Trophoblast cell (in vitro differentiated cells and primary cell): ENCODE data around the gene HECW1.

Source experiments
- DNase-seq, 2 donors: peaks; one replicate each; pipeline ENCODE4 v3.0.0-alpha.2; 2016
- H2AFZ ChIP-seq: 2 replicates; pipeline ENCODE4 v1.6.1; 2013; ENCODE audit warnings: low read length, moderate library complexity, mild to moderate bottlenecking; ENCODE audit not compliant: insufficient read depth, poor library complexity
- H2AK5ac ChIP-seq: 2 replicates; pipeline ENCODE4 v1.6.1; 2013; ENCODE audit warnings: mild to moderate bottlenecking, low read length
- H2BK120ac ChIP-seq: 2 replicates; pipeline ENCODE4 v1.6.1; 2013; ENCODE audit warnings: low read length, mild to moderate bottlenecking, moderate library complexity; ENCODE audit not compliant: insufficient read depth, poor library complexity
- H2BK12ac ChIP-seq: 2 replicates; pipeline ENCODE4 v1.6.1; 2013; ENCODE audit warnings: mild to moderate bottlenecking, low read length, moderate library complexity
- H2BK5ac ChIP-seq: 2 replicates; pipeline ENCODE4 v1.6.1; 2013; ENCODE audit warnings: low read length, low read depth, moderate library complexity, mild to moderate bottlenecking; ENCODE audit not compliant: poor library complexity
- H3K14ac ChIP-seq: 2 replicates; pipeline ENCODE4 v1.6.1; 2013; ENCODE audit warnings: mild to moderate bottlenecking, low read length
- H3K18ac ChIP-seq: 2 replicates; pipeline ENCODE4 v1.6.1; 2013; ENCODE audit warnings: mild to moderate bottlenecking, low read length
- H3K23ac ChIP-seq: 2 replicates; pipeline ENCODE4 v1.6.1; 2013; ENCODE audit warnings: low read length
- H3K27ac ChIP-seq: 2 replicates; pipeline ENCODE4 v1.5.1; 2013; ENCODE audit warnings: low read depth, mild to moderate bottlenecking, inconsistent platforms, low read length, moderate library complexity
- H3K27me3 ChIP-seq: 2 replicates; pipeline ENCODE4 v1.6.1; 2013; ENCODE audit warnings: inconsistent platforms, mild to moderate bottlenecking, low read length, moderate library complexity; ENCODE audit not compliant: insufficient read depth
- H3K36me3 ChIP-seq, 2 experiments: 1 replicate in 1 of 2; 2 replicates in 1 of 2; pipeline ENCODE4 v1.6.1; 2013; ENCODE audit warnings: low read length in 2 of 2, mild to moderate bottlenecking in 2 of 2, moderate library complexity in 1 of 2; ENCODE audit not compliant: insufficient read depth in 2 of 2, control insufficient read depth in 1 of 2
- H3K4ac ChIP-seq: 2 replicates; pipeline ENCODE4 v1.6.1; 2013; ENCODE audit warnings: low read depth, mild to moderate bottlenecking, low read length, moderate library complexity
- H3K4me1 ChIP-seq, 2 experiments: 1 replicate in 1 of 2; 2 replicates in 1 of 2; pipeline ENCODE4 v1.6.1; 2013; ENCODE audit warnings: low read length in 2 of 2, mild to moderate bottlenecking in 2 of 2, moderate library complexity in 1 of 2; ENCODE audit not compliant: insufficient read depth in 2 of 2, control insufficient read depth in 1 of 2
- H3K4me2 ChIP-seq: 2 replicates; pipeline ENCODE4 v1.6.1; 2013; ENCODE audit warnings: inconsistent platforms, mild to moderate bottlenecking, low read length, moderate library complexity
- H3K4me3 ChIP-seq: 2 replicates; pipeline ENCODE4 v1.5.1; 2013; ENCODE audit warnings: mild to moderate bottlenecking, low read depth, low read length, inconsistent platforms
- H3K79me1 ChIP-seq: one replicate; pipeline ENCODE4 v1.6.1; 2013; ENCODE audit warnings: low read length
- H3K79me2 ChIP-seq: 2 replicates; pipeline ENCODE4 v1.6.1; 2013; ENCODE audit warnings: low read length, mild to moderate bottlenecking; ENCODE audit not compliant: control insufficient read depth, insufficient read depth, poor library complexity
- H3K9ac ChIP-seq: 2 replicates; pipeline ENCODE4 v1.6.1; 2013; ENCODE audit warnings: mild to moderate bottlenecking, low read length
- H3K9me3 ChIP-seq: 2 replicates; pipeline ENCODE4 v1.6.1; 2013; ENCODE audit warnings: low read depth, mild to moderate bottlenecking, control low read depth, inconsistent platforms, low read length; ENCODE audit not compliant: insufficient read depth
- H4K12ac ChIP-seq: 2 replicates; pipeline ENCODE4 v1.6.1; 2013; ENCODE audit warnings: low read depth, mild to moderate bottlenecking, low read length, moderate library complexity
- H4K8ac ChIP-seq: 2 replicates; pipeline ENCODE4 v1.6.1; 2013; ENCODE audit warnings: low read depth, mild to moderate bottlenecking, low read length, moderate library complexity
- H4K91ac ChIP-seq: one replicate; pipeline ENCODE4 v1.6.1; 2013; ENCODE audit warnings: low read depth, mild to moderate bottlenecking, low read length, moderate library complexity
- WGBS: extraction: QIAGEN DNeasy Blood & Tissue Kit; methylation state at CpG from one replicate; pipeline ENCODE4 v1.1.7; 2013; ENCODE audit warnings: missing lambda C conversion rate; ENCODE audit not compliant: insufficient read length, insufficient coverage; ENCODE audit errors: extremely low coverage; 5-methylcytosine and 5-hydroxymethylcytosine counted together

The HECW1 gene

DNA sequence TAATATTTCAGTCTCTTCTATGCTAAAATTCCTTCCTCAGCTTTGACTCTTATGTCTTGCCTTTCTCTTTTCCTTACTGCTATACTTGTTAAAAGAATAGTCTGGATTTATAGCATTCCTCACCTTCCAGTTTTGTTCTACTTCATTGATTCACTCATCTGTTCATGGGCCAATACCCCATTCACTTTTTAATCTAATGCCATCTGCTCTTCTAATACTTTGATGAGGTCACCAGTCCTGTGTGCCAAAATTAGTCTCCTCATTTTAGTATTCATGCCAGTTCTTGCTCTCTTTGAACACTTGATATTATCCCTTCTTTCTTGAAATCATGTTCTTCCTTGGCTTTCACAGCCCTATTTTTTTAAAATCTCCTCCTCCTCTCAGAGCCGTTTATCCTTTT, 489.8 kb downstream of the HECW1 start:
- Histone ChIP-seq H2AK5ac (no peak overlapping the region), H3K4me2 (no peak overlapping the region), H3K14ac (no peak overlapping the region), H3K79me1 (no peaks in the 10 kb centered on the region), H3K4ac (no peak overlapping the region), H2BK120ac (no peak overlapping the region), H3K36me3 (peaks cover 1 to 4% of the 10 kb centered on the region in 2 experiments), H2BK5ac (no peak overlapping the region), H4K8ac (no peak overlapping the region), H3K18ac (no peak overlapping the region), H3K4me1 (no peaks in the 10 kb centered on the region), H2BK12ac (no peak overlapping the region), H3K4me3 (no peak overlapping the region), H3K27me3 (no peaks in the 10 kb centered on the region), H2AFZ (no peak overlapping the region), H3K9me3 (no peaks in the 10 kb centered on the region), H3K9ac (no peak overlapping the region), H3K23ac (no peak overlapping the region), H4K12ac (no peak overlapping the region), H3K27ac (no peak overlapping the region), H3K79me2 (no peaks in the 10 kb centered on the region), H4K91ac (no peak overlapping the region)
- WGBS = no CpG with 5 or more reads among the region's 1 CpG
- no peak for DNase-seq

DNA sequence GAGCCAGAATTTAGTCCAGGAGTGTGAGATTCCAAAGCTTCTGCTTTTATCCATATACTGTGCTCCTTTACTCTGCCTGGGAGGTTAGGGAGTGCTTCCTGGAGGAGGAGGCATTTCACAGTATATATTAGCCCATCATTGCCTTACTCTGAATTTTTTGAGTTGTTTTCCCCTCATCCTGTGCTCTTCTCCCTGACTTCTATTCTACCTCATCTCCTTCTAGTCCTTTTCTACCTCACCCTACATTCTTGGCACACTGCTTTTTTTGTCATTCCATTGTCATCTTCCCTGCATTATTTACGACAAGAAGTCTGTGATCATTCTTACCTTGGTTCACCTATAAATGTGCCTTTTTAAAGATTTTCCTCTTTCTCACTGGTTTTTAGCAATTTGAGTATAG, 491.8 kb downstream of the HECW1 start:
- H2AFZ ChIP-seq = no peak overlapping the region
- no peak overlapping the region for H4K12ac ChIP-seq
- H3K36me3 ChIP-seq = peaks cover 2 to 3% of the 10 kb centered on the region in 2 experiments
- H2AK5ac ChIP-seq = no peak overlapping the region
- no peak overlapping the region for H3K14ac ChIP-seq
- H3K4me1 ChIP-seq = no peaks in the 10 kb centered on the region
- H3K27me3 ChIP-seq = no peaks in the 10 kb centered on the region
- no peak overlapping the region for H4K91ac ChIP-seq
- H4K8ac ChIP-seq = no peak overlapping the region
- no peak for DNase-seq
- H2BK12ac ChIP-seq = no peak overlapping the region
- no peak overlapping the region for H3K23ac ChIP-seq
- no peaks in the 10 kb centered on the region for H3K9me3 ChIP-seq
- no peak overlapping the region for H3K4me2 ChIP-seq
- no peak overlapping the region for H3K4me3 ChIP-seq
- no peaks in the 10 kb centered on the region for H3K79me2 ChIP-seq
- no peaks in the 10 kb centered on the region for H3K79me1 ChIP-seq
- no peak overlapping the region for H2BK5ac ChIP-seq
- no peak overlapping the region for H3K18ac ChIP-seq
- no CpG with 5 or more reads among the region's 1 CpG for WGBS
- no peak overlapping the region for H3K9ac ChIP-seq
- H2BK120ac ChIP-seq = no peak overlapping the region
- H3K4ac ChIP-seq = no peak overlapping the region
- H3K27ac ChIP-seq = no peak overlapping the region

DNA sequence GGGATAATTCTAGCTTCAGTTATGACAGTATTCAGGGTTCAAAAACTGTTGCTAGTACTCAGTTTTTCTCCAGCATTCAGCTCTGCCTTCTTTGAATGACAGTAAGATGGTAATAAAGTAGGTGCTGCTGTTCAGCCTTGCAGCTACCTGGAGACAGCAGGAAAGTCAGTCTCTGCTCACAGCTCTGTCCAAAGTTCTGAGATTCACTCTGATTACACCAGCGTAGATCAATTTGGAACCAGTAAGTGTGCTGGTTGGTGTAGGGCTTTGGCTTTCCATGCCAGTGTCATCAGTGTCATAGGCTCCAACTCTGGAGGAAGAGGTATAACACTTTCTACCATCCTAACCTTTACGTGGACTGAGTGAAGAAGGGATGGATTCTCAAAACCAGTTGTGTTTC, 496.6 kb downstream of the HECW1 start:
- Histone ChIP-seq H4K8ac (no peak overlapping the region), H3K4me3 (no peak overlapping the region), H3K4me1 (no peaks in the 10 kb centered on the region), H3K9ac (no peak overlapping the region), H2BK5ac (no peak overlapping the region), H3K79me2 (no peaks in the 10 kb centered on the region), H3K27me3 (no peaks in the 10 kb centered on the region), H2BK120ac (no peak overlapping the region), H3K23ac (peak overlapping the region; percentile 95), H3K18ac (no peak overlapping the region), H3K4me2 (no peak overlapping the region), H3K36me3 (peaks cover 0 to 3% of the 10 kb centered on the region in 2 experiments), H3K79me1 (no peaks in the 10 kb centered on the region), H2BK12ac (no peak overlapping the region), H3K27ac (no peak overlapping the region), H3K4ac (no peak overlapping the region), H3K14ac (no peak overlapping the region), H2AFZ (no peak overlapping the region), H3K9me3 (no peaks in the 10 kb centered on the region), H2AK5ac (no peak overlapping the region), H4K12ac (no peak overlapping the region), H4K91ac (no peak overlapping the region)
- WGBS = no CpG with 5 or more reads among the region's 2 CpGs
- no peak for DNase-seq

DNA sequence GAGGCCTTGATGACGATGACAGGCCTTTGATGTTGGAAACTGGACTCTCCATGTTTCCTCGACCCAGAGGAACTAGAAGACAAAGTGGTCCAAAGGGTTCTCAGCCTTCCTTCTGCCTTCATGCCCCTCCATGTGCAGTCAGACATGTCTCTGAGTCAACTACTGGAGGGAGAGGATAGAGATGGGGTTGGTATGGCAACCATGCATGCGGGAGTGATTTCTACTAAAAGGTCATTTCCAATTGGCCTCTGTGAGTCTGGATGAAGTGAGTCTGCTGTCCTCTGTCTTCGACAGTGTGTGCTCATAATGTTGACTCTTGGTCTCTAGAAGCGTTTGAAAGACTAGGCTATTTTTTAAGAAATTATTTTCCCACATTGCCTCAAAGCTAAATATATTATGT, 499.7 kb downstream of the HECW1 start:
- Histone ChIP-seq H4K8ac (no peak overlapping the region), H2AFZ (no peak overlapping the region), H4K12ac (no peak overlapping the region), H3K9me3 (no peaks in the 10 kb centered on the region), H2BK5ac (no peak overlapping the region), H3K14ac (no peak overlapping the region), H3K18ac (no peak overlapping the region), H3K4me1 (peaks cover 0 to 3% of the 10 kb centered on the region in 2 experiments), H2BK12ac (no peak overlapping the region), H3K27ac (no peak overlapping the region), H3K79me2 (no peaks in the 10 kb centered on the region), H3K4me2 (no peak overlapping the region), H4K91ac (no peak overlapping the region), H3K9ac (no peak overlapping the region), H2AK5ac (no peak overlapping the region), H3K23ac (no peak overlapping the region), H3K27me3 (no peaks in the 10 kb centered on the region), H3K79me1 (no peaks in the 10 kb centered on the region), H3K4me3 (no peak overlapping the region), H3K36me3 (peaks cover 0 to 3% of the 10 kb centered on the region in 2 experiments), H2BK120ac (no peak overlapping the region), H3K4ac (no peak overlapping the region)
- WGBS = no CpG with 5 or more reads among the region's 5 CpGs
- peak in 1 of 2 donors; percentile 44 for DNase-seq
